GM19452 (cell line): Measurements from ENCODE around the gene LILRB3.
"Not testable (repeated sequence)": the region's sequence is repeated elsewhere in the genome, so short reads cannot be mapped to it uniquely, and the experiment has no call there.

ENCODE experiments used
- ATAC-seq: cut with Tn5 transposase; IDR thresholded peaks from one replicate; pipeline ENCODE4 v1.9.1; 2021; ENCODE audit not compliant: unreplicated experiment

The LILRB3 gene

GRCh38 chr19:54222474-54223276, at the start of gene LILRB3:
TSS of gene LILRB3 (minus strand) at chr19:54223007. CDS start at chr19:54222976, 31 bp downstream.
- not testable (repeated sequence) for ATAC-seq

- ATAC-seq, result not testable (repeated sequence)
Measured at GRCh38 chr19:54272181-54272580, 49.4 kb upstream of the LILRB3 start.

- not testable (repeated sequence) for ATAC-seq
Measured at GRCh38 chr19:54271587-54271986, 48.8 kb upstream of the LILRB3 start.

GRCh38 chr19:54271106-54271505, 48.3 kb upstream of the LILRB3 start:
- ATAC-seq, result no peak

GRCh38 chr19:54268936-54269335, 46.1 kb upstream of the LILRB3 start:
- ATAC-seq, result no peak

GRCh38 chr19:54266133-54266532, 43.3 kb upstream of the LILRB3 start:
- no peak for ATAC-seq

- ATAC-seq, result no peak
Measured at GRCh38 chr19:54262470-54262869, 39.7 kb upstream of the LILRB3 start.

GRCh38 chr19:54262066-54262465, 39.3 kb upstream of the LILRB3 start:
- ATAC-seq, result no peak

- ATAC-seq, result no peak
Measured at GRCh38 chr19:54257116-54257480, 34.3 kb upstream of the LILRB3 start, which contains the start of gene LILRB5. TSS of gene LILRB5 (minus strand) at chr19:54257273. CDS start at chr19:54257193, 80 bp downstream.

GRCh38 chr19:54256250-54257115, 33.7 kb upstream of the LILRB3 start:
- no peak for ATAC-seq

- no peak for ATAC-seq
Measured at GRCh38 chr19:54255105-54255775, 32.4 kb upstream of the LILRB3 start.

GRCh38 chr19:54254195-54254906, 31.5 kb upstream of the LILRB3 start:
- ATAC-seq, result no peak

- no peak for ATAC-seq
Measured at GRCh38 chr19:54253331-54254194, 30.8 kb upstream of the LILRB3 start.

- no peak for ATAC-seq
Measured at GRCh38 chr19:54252845-54253244, 30.0 kb upstream of the LILRB3 start.

GRCh38 chr19:54252243-54252642, 29.4 kb upstream of the LILRB3 start:
- ATAC-seq, result no peak

GRCh38 chr19:54248016-54248601, 25.3 kb upstream of the LILRB3 start:
- ATAC-seq, result no peak

GRCh38 chr19:54247106-54247930, 24.5 kb upstream of the LILRB3 start:
- ATAC-seq, result no peak

GRCh38 chr19:54245936-54246335, 23.1 kb upstream of the LILRB3 start:
- ATAC-seq, result no peak
